Activated naive CD4-positive, alpha-beta T cell treated with anti-CD3 and anti-CD28 coated beads, Interleukin-2, amount 50 U/mL, for 24 hours (primary cell): ENCODE data around the gene NPL.

Source experiments
- H3K27ac Mint-ChIP-seq: one replicate; pipeline ENCODE4 v1.8.0; 2021; ENCODE audit warnings: mild to moderate bottlenecking, mixed read lengths
- H3K27me3 Mint-ChIP-seq: one replicate; pipeline ENCODE4 v1.8.0; 2021; ENCODE audit warnings: mixed read lengths
- H3K36me3 Mint-ChIP-seq: one replicate; pipeline ENCODE4 v1.8.0; 2021; ENCODE audit warnings: mixed read lengths
- H3K4me1 Mint-ChIP-seq: one replicate; pipeline ENCODE4 v1.8.0; 2021; ENCODE audit warnings: mixed read lengths
- H3K4me3 Mint-ChIP-seq: one replicate; pipeline ENCODE4 v1.8.0; 2021; ENCODE audit warnings: mild to moderate bottlenecking, mixed read lengths
- H3K9me3 Mint-ChIP-seq: one replicate; pipeline ENCODE4 v1.8.0; 2021; ENCODE audit warnings: mixed read lengths

Gene NPL

DNA sequence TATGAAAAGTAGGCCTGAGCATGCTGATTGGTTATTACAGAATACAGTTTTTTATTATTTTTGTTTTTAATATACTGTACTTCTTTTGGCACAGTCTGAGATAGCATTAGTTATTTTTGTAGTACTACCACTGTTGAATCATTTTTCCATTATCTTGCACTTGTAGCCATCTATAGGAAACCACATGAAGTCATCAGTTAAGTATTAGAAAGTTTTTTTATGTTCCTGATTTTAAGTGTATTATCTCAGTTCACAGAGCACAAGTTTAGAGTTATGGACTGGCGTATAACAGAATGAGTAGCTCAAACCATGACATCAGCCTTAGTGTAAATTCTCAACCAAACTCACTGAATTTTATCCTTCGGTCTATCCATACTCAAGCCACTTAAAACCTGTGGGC is 72.4 kb downstream of the NPL start:
- no peaks in the 10 kb centered on the region for H3K27me3 Mint-ChIP-seq
- peaks cover 44% of the 10 kb centered on the region for H3K36me3 Mint-ChIP-seq
- no peaks in the 10 kb centered on the region for H3K9me3 Mint-ChIP-seq
- peaks cover 46% of the 10 kb centered on the region for H3K4me1 Mint-ChIP-seq
- H3K4me3 Mint-ChIP-seq: peak overlapping the region; percentile 30
- H3K27ac Mint-ChIP-seq: peak overlapping the region; percentile 78

DNA sequence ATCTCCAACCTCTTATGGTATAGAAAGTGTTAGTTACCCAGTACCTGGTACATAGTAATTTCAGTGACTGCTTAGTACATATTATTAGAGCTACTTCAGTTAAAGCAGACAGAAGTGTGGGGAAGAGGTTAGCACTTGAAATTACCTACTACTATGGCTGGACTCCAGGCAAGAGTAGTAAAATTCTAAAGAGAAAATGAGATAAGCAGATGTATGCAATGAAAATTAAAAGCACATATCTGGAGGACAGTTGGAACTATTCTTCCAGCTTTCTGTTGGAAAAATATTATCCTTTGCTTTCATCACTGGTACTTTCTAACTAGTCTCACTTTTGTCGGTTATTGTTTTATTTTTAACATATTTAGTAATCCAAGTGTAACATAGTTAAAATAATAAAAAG is 73.3 kb downstream of the NPL start:
- H3K9me3 Mint-ChIP-seq: no peaks in the 10 kb centered on the region
- H3K4me1 Mint-ChIP-seq: peaks cover 46% of the 10 kb centered on the region
- H3K27ac Mint-ChIP-seq: peak overlapping the region; percentile 26
- H3K4me3 Mint-ChIP-seq: no peak overlapping the region
- peaks cover 41% of the 10 kb centered on the region for H3K36me3 Mint-ChIP-seq
- no peaks in the 10 kb centered on the region for H3K27me3 Mint-ChIP-seq

DNA sequence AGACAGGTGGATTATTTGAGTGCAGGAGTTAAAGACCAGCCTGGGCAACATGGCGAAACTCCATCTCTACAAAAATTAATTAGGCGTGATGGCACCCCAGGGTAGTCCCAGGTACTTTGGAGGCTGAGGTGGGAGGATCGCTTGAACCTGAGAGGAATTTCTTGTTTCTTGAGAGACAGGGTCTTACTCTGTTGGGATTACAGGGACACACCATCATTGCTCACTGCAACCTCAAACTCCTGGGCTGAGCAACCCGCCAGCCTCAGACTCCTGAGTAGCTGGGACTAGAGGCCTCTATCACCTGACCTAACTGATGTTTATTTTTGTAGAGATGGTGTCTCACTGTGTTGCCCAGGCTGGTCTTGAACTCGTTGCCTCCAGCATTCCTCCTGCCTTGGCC is 74.4 kb downstream of the NPL start:
- Mint-ChIP-seq H3K4me1 (peaks cover 46% of the 10 kb centered on the region), H3K4me3 (no peak overlapping the region), H3K9me3 (no peaks in the 10 kb centered on the region), H3K36me3 (peaks cover 34% of the 10 kb centered on the region), H3K27me3 (no peaks in the 10 kb centered on the region), H3K27ac (no peak overlapping the region)

DNA sequence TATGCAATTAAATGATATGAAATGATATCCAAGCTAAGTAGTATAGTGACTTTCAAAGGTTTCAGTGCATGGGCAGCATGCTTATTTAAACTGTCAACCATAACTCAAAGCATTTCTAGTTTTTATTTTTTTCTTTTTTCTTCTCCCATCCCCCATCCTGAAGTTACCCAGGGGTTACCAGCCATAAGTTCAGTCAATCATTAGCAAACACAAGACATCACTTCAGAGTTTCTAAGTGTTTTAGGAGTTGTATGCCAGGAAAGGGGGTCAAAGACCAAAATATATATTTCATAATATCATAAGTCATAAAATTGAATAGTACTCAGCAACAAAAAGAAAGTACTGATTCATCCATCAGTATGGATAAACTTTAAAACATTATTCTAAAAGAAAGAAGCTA is 78.3 kb downstream of the NPL start:
- no peak overlapping the region for H3K4me3 Mint-ChIP-seq
- peaks cover 40% of the 10 kb centered on the region for H3K4me1 Mint-ChIP-seq
- no peaks in the 10 kb centered on the region for H3K27me3 Mint-ChIP-seq
- peak overlapping the region; percentile 17 for H3K27ac Mint-ChIP-seq
- H3K9me3 Mint-ChIP-seq: no peaks in the 10 kb centered on the region
- H3K36me3 Mint-ChIP-seq: peaks cover 28% of the 10 kb centered on the region

DNA sequence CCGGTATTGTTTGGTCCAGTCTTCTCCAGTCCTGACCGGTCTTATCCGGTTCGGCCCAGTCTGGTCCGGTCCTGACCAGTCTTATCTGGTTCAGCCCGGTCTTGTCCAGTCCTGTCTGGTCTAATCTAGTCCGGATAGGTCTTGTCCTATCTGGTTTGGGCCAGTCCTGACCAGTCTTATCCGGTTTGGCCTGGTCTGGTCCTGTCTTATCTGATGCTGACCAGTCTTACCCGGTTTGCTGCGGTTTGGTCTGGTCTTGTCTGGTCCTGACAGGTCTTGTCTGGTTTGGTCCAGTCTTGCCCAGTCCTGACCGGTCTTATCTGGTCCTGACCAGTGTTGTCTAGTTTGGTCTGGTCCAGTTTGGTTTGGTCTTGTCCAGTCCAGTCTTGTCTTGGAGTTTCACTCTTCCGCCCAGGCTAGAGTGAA is 79.7 kb downstream of the NPL start:
- Mint-ChIP-seq H3K4me1 (peaks cover 51% of the 10 kb centered on the region), H3K27ac (peak overlapping the region; percentile 80), H3K9me3 (no peaks in the 10 kb centered on the region), H3K36me3 (peaks cover 32% of the 10 kb centered on the region), H3K27me3 (no peaks in the 10 kb centered on the region), H3K4me3 (no peak overlapping the region)

DNA sequence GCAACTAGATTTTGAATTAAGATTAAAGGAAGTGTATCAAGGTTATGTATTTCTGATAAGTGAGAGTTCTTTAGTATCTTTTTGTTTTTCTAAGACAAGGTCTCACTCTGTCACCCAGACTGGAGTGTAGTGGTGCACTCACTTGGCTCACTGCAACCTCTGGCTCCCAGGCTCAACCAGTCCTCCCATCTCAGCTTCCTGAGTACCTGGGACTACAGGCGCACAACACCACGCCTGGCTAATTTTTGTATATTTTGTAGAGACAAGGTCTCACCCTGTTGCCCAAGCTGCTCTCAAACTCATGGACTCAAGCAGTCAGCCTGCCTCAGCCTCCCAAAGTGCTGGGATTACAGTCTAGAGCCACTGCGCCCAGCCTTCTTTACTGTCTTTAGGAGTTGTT is 83.3 kb downstream of the NPL start:
- Mint-ChIP-seq H3K4me1 (peaks cover 39% of the 10 kb centered on the region), H3K27me3 (no peaks in the 10 kb centered on the region), H3K9me3 (no peaks in the 10 kb centered on the region), H3K4me3 (no peak overlapping the region), H3K27ac (peak overlapping the region; percentile 12), H3K36me3 (peaks cover 30% of the 10 kb centered on the region)

DNA sequence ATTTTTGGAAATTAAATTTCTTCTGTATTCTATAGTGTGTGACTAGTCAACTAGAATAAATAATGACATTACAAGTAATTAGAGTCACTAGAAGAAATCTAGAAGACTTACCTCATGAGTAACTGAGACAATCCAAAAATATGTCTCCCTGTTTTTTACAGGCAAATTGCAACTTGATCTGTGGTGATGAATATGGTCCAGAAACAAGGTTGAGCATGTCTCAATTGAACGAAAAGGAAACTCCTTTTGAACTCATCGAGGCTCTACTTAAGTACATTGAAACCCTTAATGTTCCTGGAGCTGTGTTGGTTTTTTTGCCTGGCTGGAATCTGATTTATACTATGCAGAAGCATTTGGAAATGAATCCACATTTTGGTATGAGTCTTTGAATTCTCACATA is 86.3 kb downstream of the NPL start:
- Mint-ChIP-seq H3K4me3 (no peak overlapping the region), H3K9me3 (no peaks in the 10 kb centered on the region), H3K36me3 (peaks cover 43% of the 10 kb centered on the region), H3K4me1 (peaks cover 34% of the 10 kb centered on the region), H3K27me3 (no peaks in the 10 kb centered on the region), H3K27ac (peak overlapping the region; percentile 72)

DNA sequence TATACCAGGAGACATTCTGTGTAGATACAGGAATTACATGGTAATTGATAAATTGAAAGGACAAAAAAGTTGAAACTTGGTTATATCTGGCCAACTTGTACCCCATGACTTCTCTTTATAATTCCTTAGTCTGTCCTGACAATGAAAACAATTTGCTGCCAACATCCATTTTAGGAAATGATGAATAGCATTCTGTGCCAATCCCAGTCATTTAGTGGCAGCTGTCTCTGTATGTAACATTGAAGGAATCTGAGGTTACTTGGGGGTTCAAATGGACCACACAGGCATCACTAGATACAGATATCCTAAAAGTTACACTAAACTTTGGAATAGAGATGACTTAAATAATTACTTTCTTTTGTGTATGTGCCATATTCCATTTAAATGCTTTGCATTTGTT is 87.8 kb downstream of the NPL start:
- peaks cover 45% of the 10 kb centered on the region for H3K36me3 Mint-ChIP-seq
- H3K27ac Mint-ChIP-seq: peak overlapping the region; percentile 21
- H3K27me3 Mint-ChIP-seq: no peaks in the 10 kb centered on the region
- H3K4me3 Mint-ChIP-seq: no peak overlapping the region
- peaks cover 28% of the 10 kb centered on the region for H3K4me1 Mint-ChIP-seq
- no peaks in the 10 kb centered on the region for H3K9me3 Mint-ChIP-seq

DNA sequence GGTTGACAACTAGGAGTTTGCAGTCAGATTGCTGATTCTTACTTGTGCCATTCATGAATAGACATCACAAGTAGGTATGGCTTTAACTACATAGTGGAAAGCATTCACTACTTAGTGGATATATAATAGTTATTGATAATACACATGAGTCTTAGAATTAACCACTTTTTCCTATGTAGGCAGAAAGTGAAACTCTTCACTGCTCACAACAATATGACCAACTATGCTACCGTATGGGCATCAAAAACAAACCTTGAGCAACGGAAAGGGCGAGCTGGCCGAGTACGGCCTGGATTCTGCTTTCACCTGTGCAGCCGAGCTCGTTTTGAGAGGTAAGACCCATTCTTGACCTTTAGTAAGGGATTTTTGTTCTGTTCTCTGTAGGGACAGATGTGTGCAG is 88.3 kb downstream of the NPL start:
- peaks cover 27% of the 10 kb centered on the region for H3K4me1 Mint-ChIP-seq
- no peak overlapping the region for H3K4me3 Mint-ChIP-seq
- no peaks in the 10 kb centered on the region for H3K9me3 Mint-ChIP-seq
- H3K36me3 Mint-ChIP-seq: peaks cover 46% of the 10 kb centered on the region
- H3K27ac Mint-ChIP-seq: peak overlapping the region; percentile 41
- H3K27me3 Mint-ChIP-seq: no peaks in the 10 kb centered on the region
